VCaP (cell line): ENCODE data around the gene TMEFF2.
A peak's percentile ranks its signal among the peaks of the same experiment; 100 is the strongest.

Experiments used
- H3K27ac ChIP-seq: fragments of 450-650 bp; 2 replicates; pipeline ENCODE4 v1.5.1; 2017
- CTCF ChIP-seq: fragments of 450-650 bp; conservative IDR thresholded peaks from 2 replicates; pipeline ENCODE4 v1.5.1; 2017; ENCODE audit warnings: mild to moderate bottlenecking, moderate library complexity

Gene TMEFF2

GRCh38 chr2:191954451-191954850, 240.3 kb downstream of the TMEFF2 start:
- no peak overlapping the region for H3K27ac ChIP-seq
- no peak for TF ChIP-seq CTCF

- no peak overlapping the region for H3K27ac ChIP-seq
- no peak for TF ChIP-seq CTCF
Measured at GRCh38 chr2:191952515-191953270, 242.0 kb downstream of the TMEFF2 start.

GRCh38 chr2:191951832-191952231, 242.9 kb downstream of the TMEFF2 start:
- no peak overlapping the region for H3K27ac ChIP-seq
- TF ChIP-seq CTCF: no peak

- TF ChIP-seq CTCF: no peak
- no peak overlapping the region for H3K27ac ChIP-seq
Measured at GRCh38 chr2:191951376-191951775, 243.4 kb downstream of the TMEFF2 start.

- no peak for TF ChIP-seq CTCF
- no peak overlapping the region for H3K27ac ChIP-seq
Measured at GRCh38 chr2:191950132-191950874, 244.4 kb downstream of the TMEFF2 start.

GRCh38 chr2:191947235-191947634, 247.5 kb downstream of the TMEFF2 start:
- peak overlapping the region; percentile 19 for H3K27ac ChIP-seq
- TF ChIP-seq CTCF: no peak

GRCh38 chr2:191946471-191947182, 248.1 kb downstream of the TMEFF2 start:
- no peak for TF ChIP-seq CTCF
- H3K27ac ChIP-seq: peak overlapping the region; percentile 19
